T-cell (primary cell): ENCODE data around the gene NEK11. TPM values are rescaled to one million over a fixed set of nuclear protein-coding genes. Genes with fewer than 3 reads are reported as not detected.

Source experiments
- ATAC-seq, 4 experiments: fragments of 200-7000 bp in 3 of 4; fragments of 150-1000 bp in 1 of 4; cut with Tn5 transposase; replicated peaks in 1 of 4; 1 replicate in 3 of 4; 2 replicates in 1 of 4; pipeline ENCODE4 v1.10.0; 2021; ENCODE audit warnings: moderate library complexity in 3 of 4, mild to moderate bottlenecking in 2 of 4, moderate number of reproducible peaks in 1 of 4
- CTCF ChIA-PET, 2 donors: fragments of 300-600 bp; sonication (Branson Sonifier 250); formaldehyde crosslinking; loops; one replicate each; lab custom pipeline; 2022; ENCODE audit warnings: antibody characterized with exemption in 2 of 2; lab: Charles Lee
- POLR2A ChIA-PET, 2 donors: fragments of 300-600 bp; sonication (Branson Sonifier 250); formaldehyde crosslinking; loops; one replicate each; lab custom pipeline; 2022; ENCODE audit warnings: antibody characterized with exemption in 2 of 2; lab: Charles Lee
- DNase-seq, 35 experiments: peaks; one replicate each; pipeline versions ENCODE4 v3.0.0 to v3.0.0-alpha.2; 2013 to 2023
- H3K27ac ChIP-seq: one replicate; pipeline ENCODE4 v1.5.1; 2013; ENCODE audit warnings: low read length
- H3K27me3 ChIP-seq, 2 experiments: replicated peaks in 1 of 2; 1 replicate in 1 of 2; 2 replicates in 1 of 2; pipeline versions ENCODE4 v1.6.1 to v1.7.0; 2013; ENCODE audit warnings: low read length in 1 of 2, mixed read lengths in 1 of 2; ENCODE audit not compliant: control insufficient read depth in 2 of 2, insufficient read depth in 2 of 2; ENCODE audit errors: extremely low read depth in 1 of 2
- H3K36me3 ChIP-seq, 2 donors: 1 replicate in 1 of 2; 2 replicates in 1 of 2; pipeline versions ENCODE4 v1.6.1 to v1.7.0; 2013; ENCODE audit warnings: low read length in 1 of 2; ENCODE audit not compliant: control insufficient read depth in 2 of 2, insufficient read depth in 1 of 2; ENCODE audit errors: extremely low read depth in 1 of 2
- H3K4me1 ChIP-seq, 2 experiments: 1 replicate in 1 of 2; 2 replicates in 1 of 2; pipeline versions ENCODE4 v1.6.1 to v1.7.0; 2013; ENCODE audit warnings: low read length in 2 of 2, mixed read lengths in 1 of 2; ENCODE audit not compliant: insufficient read depth in 2 of 2, control insufficient read depth in 1 of 2; ENCODE audit errors: extremely low read depth in 1 of 2
- H3K4me3 ChIP-seq, 2 donors: 1 replicate in 1 of 2; 2 replicates in 1 of 2; pipeline versions ENCODE4 v1.5.1 to v1.7.0; 2013; ENCODE audit warnings: mild to moderate bottlenecking in 2 of 2, low read length in 1 of 2, moderate library complexity in 1 of 2; ENCODE audit not compliant: control insufficient read depth in 1 of 2; ENCODE audit errors: extremely low read depth in 1 of 2
- H3K9me3 ChIP-seq: 2 replicates; pipeline ENCODE4 v1.7.0; 2013
- H3K27ac Mint-ChIP-seq, 2 donors: one replicate each; pipeline ENCODE4 v1.8.0; 2020 to 2021; ENCODE audit warnings: mild to moderate bottlenecking in 2 of 2, mixed read lengths in 2 of 2
- H3K27me3 Mint-ChIP-seq, 2 donors: one replicate each; pipeline ENCODE4 v1.8.0; 2021 to 2022; ENCODE audit warnings: mixed read lengths in 2 of 2
- H3K36me3 Mint-ChIP-seq: one replicate; pipeline ENCODE4 v1.8.0; 2021; ENCODE audit warnings: mixed read lengths
- H3K4me1 Mint-ChIP-seq, 3 donors: one replicate each; pipeline ENCODE4 v1.8.0; 2020 to 2022; ENCODE audit warnings: mixed read lengths in 3 of 3, mild to moderate bottlenecking in 1 of 3
- H3K4me3 Mint-ChIP-seq, 3 donors: one replicate each; pipeline ENCODE4 v1.8.0; 2020 to 2022; ENCODE audit warnings: mild to moderate bottlenecking in 3 of 3, mixed read lengths in 3 of 3, moderate library complexity in 3 of 3
- H3K9me3 Mint-ChIP-seq, 3 donors: one replicate each; pipeline ENCODE4 v1.8.0; 2020 to 2022; ENCODE audit warnings: mixed read lengths in 3 of 3
- WGBS: methylation state at CpG from one replicate; pipeline ENCODE4 v1.1.5; 2013; ENCODE audit warnings: missing lambda C conversion rate; ENCODE audit not compliant: insufficient coverage; 5-methylcytosine and 5-hydroxymethylcytosine counted together
- total RNA-seq, 35 experiments: library from RNA in 6 of 35; stranded (reverse) in 6 of 35; fragments of 120-200 nt in 1 of 35; gene quantifications; one replicate each; pipeline versions ENCODE4 v1.2.1 to v1.2.4 and lab custom pipeline; 2013 to 2026

Gene NEK11
- total RNA-seq, 5 donors from 2014 or later (not counting 1 experiment from before 2014, with no cell fraction given): 3.8 to 6.5 (median 4.5) TPM

- Histone ChIP-seq H3K36me3 (no peaks in the 10 kb centered on the region), H3K4me1 (no peaks in the 10 kb centered on the region), H3K27ac (no peak overlapping the region), H3K4me3 (no peak overlapping the region), H3K27me3 (no peaks in the 10 kb centered on the region), H3K9me3 (no peaks in the 10 kb centered on the region)
- H3K4me3 Mint-ChIP-seq: no peak overlapping the region
- WGBS: no CpG with 5 or more reads among the region's 4 CpGs
- DNase-seq (no peak), ATAC-seq (no peak)
- peaks cover 0 to 4% (median 2%) of the 10 kb centered on the region in 3 donors for H3K4me1 Mint-ChIP-seq
- no peak overlapping the region for H3K27ac Mint-ChIP-seq
- H3K9me3 Mint-ChIP-seq: no peaks in the 10 kb centered on the region
- POLR2A ChIA-PET: interaction anchor here in 1 of 2 donors (0.6 kb wide), 1 partner anchor 1643 kb away, joined by 3 read pairs; the partner anchor contains the start of gene MBD4
- peaks cover 3% of the 10 kb centered on the region for H3K36me3 Mint-ChIP-seq
- CTCF ChIA-PET: no interaction called here
- no peaks in the 10 kb centered on the region for H3K27me3 Mint-ChIP-seq
Observed at GRCh38 chr3:131082246-131082645, 55.6 kb downstream of the NEK11 start.

- Histone ChIP-seq H3K4me3 (no peak overlapping the region), H3K36me3 (no peaks in the 10 kb centered on the region), H3K4me1 (no peaks in the 10 kb centered on the region), H3K27me3 (no peaks in the 10 kb centered on the region), H3K9me3 (no peaks in the 10 kb centered on the region), H3K27ac (no peak overlapping the region)
- H3K27me3 Mint-ChIP-seq: no peaks in the 10 kb centered on the region
- H3K4me3 Mint-ChIP-seq: no peak overlapping the region
- WGBS: 100% methylated on average over 1 of the region's 5 CpGs
- no peak overlapping the region for H3K27ac Mint-ChIP-seq
- POLR2A ChIA-PET: no interaction called here
- ATAC-seq (no peak), DNase-seq (no peak)
- CTCF ChIA-PET: no interaction called here
- H3K4me1 Mint-ChIP-seq: peaks cover 0 to 4% (median 2%) of the 10 kb centered on the region in 3 donors
- peaks cover 3% of the 10 kb centered on the region for H3K36me3 Mint-ChIP-seq
- H3K9me3 Mint-ChIP-seq: no peaks in the 10 kb centered on the region
Observed at GRCh38 chr3:131082871-131083863, 56.5 kb downstream of the NEK11 start.

- CTCF ChIA-PET: no interaction called here
- POLR2A ChIA-PET: no interaction called here
- no peak overlapping the region for H3K4me3 Mint-ChIP-seq
- Histone ChIP-seq H3K36me3 (no peaks in the 10 kb centered on the region), H3K27me3 (no peaks in the 10 kb centered on the region), H3K27ac (no peak overlapping the region), H3K9me3 (no peaks in the 10 kb centered on the region), H3K4me1 (no peaks in the 10 kb centered on the region), H3K4me3 (no peak overlapping the region)
- H3K36me3 Mint-ChIP-seq: no peaks in the 10 kb centered on the region
- no peak overlapping the region for H3K27ac Mint-ChIP-seq
- ATAC-seq: no peak
- no CpG with 5 or more reads among the region's 3 CpGs for WGBS
- DNase-seq: no peak
- H3K9me3 Mint-ChIP-seq: no peaks in the 10 kb centered on the region
- no peaks in the 10 kb centered on the region for H3K27me3 Mint-ChIP-seq
- H3K4me1 Mint-ChIP-seq: peaks cover 0 to 2% (median 0%) of the 10 kb centered on the region in 3 donors
Observed at GRCh38 chr3:131091768-131092167, 65.1 kb downstream of the NEK11 start.

GRCh38 chr3:131107637-131108433 lies 81.2 kb downstream of the NEK11 start:
- H3K27ac Mint-ChIP-seq: no peak overlapping the region
- Histone ChIP-seq H3K9me3 (no peaks in the 10 kb centered on the region), H3K27me3 (peaks cover 0 to 5% of the 10 kb centered on the region in 2 experiments), H3K27ac (no peak overlapping the region), H3K4me3 (no peak overlapping the region), H3K36me3 (no peaks in the 10 kb centered on the region), H3K4me1 (no peaks in the 10 kb centered on the region)
- peaks cover 0 to 3% (median 3%) of the 10 kb centered on the region in 3 donors for H3K9me3 Mint-ChIP-seq
- ChIA-PET POLR2A (no interaction called here), CTCF (interaction anchor here in 1 of 2 donors (0.6 kb wide), 1 partner anchor 872 kb away, joined by 3 read pairs; no protein-coding TSS in a partner anchor)
- no peak overlapping the region for H3K4me3 Mint-ChIP-seq
- H3K36me3 Mint-ChIP-seq: peaks cover 10% of the 10 kb centered on the region
- ATAC-seq (no peak), DNase-seq (no peak)
- 100% methylated on average over 1 of the region's 4 CpGs for WGBS
- no peaks in the 10 kb centered on the region for H3K4me1 Mint-ChIP-seq
- H3K27me3 Mint-ChIP-seq: no peaks in the 10 kb centered on the region

- ChIA-PET CTCF (interaction anchor here in 1 of 2 donors (1.1 kb wide), 1 partner anchor 8 kb away, joined by 3 read pairs; no protein-coding TSS in a partner anchor), POLR2A (no interaction called here)
- Histone ChIP-seq H3K4me1 (no peaks in the 10 kb centered on the region), H3K36me3 (no peaks in the 10 kb centered on the region), H3K9me3 (no peaks in the 10 kb centered on the region), H3K27ac (no peak overlapping the region), H3K4me3 (no peak overlapping the region), H3K27me3 (peaks cover 0 to 4% of the 10 kb centered on the region in 2 experiments)
- H3K27me3 Mint-ChIP-seq: no peaks in the 10 kb centered on the region
- no peak for ATAC-seq
- peaks cover 3% of the 10 kb centered on the region for H3K36me3 Mint-ChIP-seq
- no peak overlapping the region for H3K4me3 Mint-ChIP-seq
- no peak for DNase-seq
- H3K27ac Mint-ChIP-seq: no peak overlapping the region
- no peaks in the 10 kb centered on the region for H3K9me3 Mint-ChIP-seq
- no peaks in the 10 kb centered on the region for H3K4me1 Mint-ChIP-seq
Observed at GRCh38 chr3:131109156-131109555, 82.5 kb downstream of the NEK11 start.

GRCh38 chr3:131110087-131110486 lies 83.4 kb downstream of the NEK11 start:
- DNase-seq (no peak), ATAC-seq (no peak)
- Histone ChIP-seq H3K4me3 (no peak overlapping the region), H3K27me3 (no peaks in the 10 kb centered on the region), H3K4me1 (no peaks in the 10 kb centered on the region), H3K36me3 (no peaks in the 10 kb centered on the region), H3K9me3 (no peaks in the 10 kb centered on the region), H3K27ac (no peak overlapping the region)
- ChIA-PET CTCF (interaction anchor here in 1 of 2 donors (1.1 kb wide), 1 partner anchor 9 kb away, joined by 3 read pairs; no protein-coding TSS in a partner anchor), POLR2A (no interaction called here)
- WGBS: 83% methylated on average over 1 of the region's 1 CpG
- Mint-ChIP-seq H3K4me3 (no peak overlapping the region), H3K9me3 (no peaks in the 10 kb centered on the region), H3K27ac (no peak overlapping the region), H3K4me1 (no peaks in the 10 kb centered on the region), H3K36me3 (no peaks in the 10 kb centered on the region), H3K27me3 (no peaks in the 10 kb centered on the region)
